ENCODE data around the gene EXOC3L4. TPM values are rescaled to one million over a fixed set of nuclear protein-coding genes. Genes with fewer than 3 reads are reported as not detected.

Gene EXOC3L4
- total RNA-seq, 4 donors from 2014 or later = 0.64 to 0.75 TPM; not detected in 2

- TF ChIP-seq CTCF (IDR thresholded peaks at IDR 0.05) (no peak), POLR2A (IDR thresholded peaks at IDR 0.05) (no peak)
- intact Hi-C loops (cut with DNase I; ENCODE audit: low total_unique reads) = no loop called here
- 23 to 25% methylated on average over 13 of the region's 15 CpGs for WGBS, 2 donors
- DNase-seq (ENCODE audit: low spot score in 2 of 2) = no peak
- no peak overlapping the region for H3K4me3 ChIP-seq (ENCODE audit: low read depth, poor library complexity, severe bottlenecking)
Observed at GRCh38 chr14:103122585-103122946, 28.0 kb downstream of the EXOC3L4 start.

GRCh38 chr14:103122947-103123633, 28.6 kb downstream of the EXOC3L4 start, which contains the start of gene TNFAIP2:
Gene TNFAIP2 (plus strand): TSS chr14:103123461. CDS start chr14:103126458, 2,997 bp downstream.
- intact Hi-C loops (cut with DNase I; ENCODE audit: low total_unique reads) = no loop called here

GRCh38 chr14:103123634-103124500, 29.3 kb downstream of the EXOC3L4 start:
- intact Hi-C loops (cut with DNase I; ENCODE audit: low total_unique reads) = no loop called here
- H3K4me3 ChIP-seq (ENCODE audit: low read depth, poor library complexity, severe bottlenecking) = peak overlapping the region; percentile 57
- 22 to 26% methylated on average over 33 to 37 of the region's 48 CpGs for WGBS, 2 donors
- no peak for TF ChIP-seq POLR2A (IDR thresholded peaks at IDR 0.05)
- TF ChIP-seq CTCF (IDR thresholded peaks at IDR 0.05) = no peak
- peak in 1 of 2 donors; percentile 93 for DNase-seq (ENCODE audit: low spot score in 2 of 2)

More at GRCh38 chr14:103122947-103123633, 28.6 kb downstream of the EXOC3L4 start, which contains the start of gene TNFAIP2:
- 0 to 2% methylated on average over 12 to 15 of the region's 74 CpGs for WGBS, 2 donors
- H3K4me3 ChIP-seq (ENCODE audit: low read depth, poor library complexity, severe bottlenecking) = peak within 1 kb of the TSS; percentile 57
- TF ChIP-seq POLR2A (IDR thresholded peaks at IDR 0.05) (no peak), CTCF (IDR thresholded peaks at IDR 0.05) (no peak)
- peak in 1 of 2 donors; percentile 94 for DNase-seq (ENCODE audit: low spot score in 2 of 2)

- DNase-seq (ENCODE audit: low spot score in 2 of 2) = no peak
- intact Hi-C loops (cut with DNase I; ENCODE audit: low total_unique reads) = no loop called here
- TF ChIP-seq CTCF (IDR thresholded peaks at IDR 0.05) (no peak), POLR2A (IDR thresholded peaks at IDR 0.05) (no peak)
- 52 to 100% methylated on average over 1 to 4 of the region's 5 CpGs for WGBS, 2 donors
- no peak overlapping the region for H3K4me3 ChIP-seq (ENCODE audit: low read depth, poor library complexity, severe bottlenecking)
Observed at GRCh38 chr14:103124501-103125001, 30.0 kb downstream of the EXOC3L4 start.

GRCh38 chr14:103125098-103126070, 30.9 kb downstream of the EXOC3L4 start:
- 83 to 84% methylated on average over 13 of the region's 13 CpGs for WGBS, 2 donors
- DNase-seq (ENCODE audit: low spot score in 2 of 2) = no peak
- intact Hi-C loops (cut with DNase I; ENCODE audit: low total_unique reads) = no loop called here
- no peak overlapping the region for H3K4me3 ChIP-seq (ENCODE audit: low read depth, poor library complexity, severe bottlenecking)
- TF ChIP-seq CTCF (IDR thresholded peaks at IDR 0.05) (no peak), POLR2A (IDR thresholded peaks at IDR 0.05) (no peak)

Measured in lower leg skin (tissue), 4 donors.